Spleen (tissue), 7 donors: ENCODE data around the gene PARD3B.

Source experiments
- CTCF ChIP-seq, 11 experiments: fragments of 200-600 bp in 7 of 11; fragments of 450-650 bp in 4 of 11; sonication (generic) in 4 of 11; IDR thresholded peaks in 8 of 11; conservative IDR thresholded peaks in 3 of 11; 1 replicate in 7 of 11; 2 replicates in 4 of 11; pipeline versions ENCODE4 v1.4.0 to v1.8.0; 2016 to 2021; ENCODE audit warnings: antibody characterized with exemption in 11 of 11, inconsistent platforms in 4 of 11, mild to moderate bottlenecking in 1 of 11
- POLR2AphosphoS5 ChIP-seq, 3 donors: sonication (generic); formaldehyde crosslinking; IDR thresholded peaks; one replicate each; pipeline ENCODE4 v1.5.1; 2017; ENCODE audit warnings: antibody characterized with exemption in 3 of 3
- donor health status: DM: no; HTN: no; CAD: no; lungs with moderate emphysema.
- donor health status: DM: no; HTN: no; CAD: no.
- donor health status: DM: no; HTN: no; CAD: no.

GRCh38 chr2:205089958-205090357 is 544.7 kb downstream of the PARD3B start:
- no peak for TF ChIP-seq CTCF (IDR thresholded peaks at IDR 0.05 in 8 of 11, conservative IDR thresholded peaks at IDR 0.05 in 3 of 11)
- TF ChIP-seq POLR2AphosphoS5 (IDR thresholded peaks at IDR 0.05) = peak in 1 of 3 donors; percentile 31
